Smooth muscle cell (in vitro differentiated cells): Measurements from ENCODE around the gene TGFBR3L. TPM values are rescaled to one million over a fixed set of nuclear protein-coding genes. Genes with fewer than 3 reads are reported as not detected.

Experiments
- DNase-seq: peaks from one replicate; lab custom pipeline; 2025; ENCODE audit not compliant: unreplicated experiment; lab: John Stamatoyannopoulos, UW
- H2AFZ ChIP-seq: fragments of 200-600 bp; sonication (generic); 2 replicates; pipeline ENCODE4 v1.6.0; 2016; ENCODE audit warnings: antibody characterized with exemption, low read depth, mild to moderate bottlenecking
- H3F3A ChIP-seq: fragments of 200-600 bp; sonication (generic); 2 replicates; pipeline ENCODE4 v1.6.0; 2017; ENCODE audit warnings: antibody characterized with exemption, low read depth
- H3K27ac ChIP-seq: fragments of 200-600 bp; sonication (generic); 2 replicates; pipeline ENCODE4 v1.5.1; 2016; ENCODE audit warnings: low read depth, mild to moderate bottlenecking
- H3K27me3 ChIP-seq: fragments of 200-600 bp; sonication (generic); 2 replicates; pipeline ENCODE4 v1.6.1; 2016; ENCODE audit warnings: low read depth, mild to moderate bottlenecking
- H3K36me3 ChIP-seq: fragments of 200-600 bp; sonication (generic); 2 replicates; pipeline ENCODE4 v1.5.1; 2016; ENCODE audit warnings: low read depth
- H3K4me1 ChIP-seq: fragments of 200-600 bp; sonication (generic); 2 replicates; pipeline ENCODE4 v1.5.1; 2016; ENCODE audit warnings: low read depth
- H3K4me2 ChIP-seq: fragments of 200-600 bp; sonication (generic); 2 replicates; pipeline ENCODE4 v1.6.0; 2016; ENCODE audit warnings: mild to moderate bottlenecking
- H3K4me3 ChIP-seq: fragments of 200-600 bp; sonication (generic); 2 replicates; pipeline ENCODE4 v1.5.1; 2016; ENCODE audit warnings: mild to moderate bottlenecking
- H3K79me2 ChIP-seq: fragments of 200-600 bp; sonication (generic); 2 replicates; pipeline ENCODE4 v1.6.0; 2016; ENCODE audit warnings: low read depth, mild to moderate bottlenecking
- H3K9ac ChIP-seq: fragments of 200-600 bp; sonication (generic); 2 replicates; pipeline ENCODE4 v1.6.0; 2016; ENCODE audit warnings: low read depth
- H3K9me3 ChIP-seq: fragments of 200-600 bp; sonication (generic); replicated peaks from 2 replicates; pipeline ENCODE4 v1.5.1; 2016; ENCODE audit warnings: low read depth
- H4K20me1 ChIP-seq: fragments of 200-600 bp; sonication (generic); 2 replicates; pipeline ENCODE4 v1.6.0; 2016; ENCODE audit warnings: low read depth
- CTCF ChIP-seq: fragments of 200-600 bp; sonication (generic); IDR thresholded peaks from 2 replicates; pipeline ENCODE4 v1.5.1; 2017; ENCODE audit warnings: borderline replicate concordance, mild to moderate bottlenecking, antibody characterized with exemption; ENCODE audit not compliant: insufficient read depth, poor library complexity, severe bottlenecking
- WGBS: methylation state at CpG from one replicate; pipeline ENCODE4 v1.1.7; 2016; ENCODE audit warnings: low lambda C conversion rate; 5-methylcytosine and 5-hydroxymethylcytosine counted together
- polyA plus RNA-seq: library from polyadenylated mRNA; unstranded; fragments of >200 nt; fragmentation: Nextera tagmentation; extraction: Ambion mirVana; gene quantifications from 2 replicates; pipeline ENCODE4 v1.2.1, GENCODE V29; 2016
- total RNA-seq: library from RNA; depleted of rRNA; stranded (reverse); fragments of >200 nt; gene quantifications from 2 replicates; pipeline ENCODE4 v1.2.3, GENCODE V29; 2014

TGFBR3L gene
- total and polyA plus RNA-seq, 2 experiments from 2014 or later = 20.7 to 46.6 TPM

GRCh38 chr19:7895565-7895964 is 19.1 kb upstream of the TGFBR3L start:
- DNase-seq = no peak
- H3F3A ChIP-seq = no peaks in the 10 kb centered on the region

DNA sequence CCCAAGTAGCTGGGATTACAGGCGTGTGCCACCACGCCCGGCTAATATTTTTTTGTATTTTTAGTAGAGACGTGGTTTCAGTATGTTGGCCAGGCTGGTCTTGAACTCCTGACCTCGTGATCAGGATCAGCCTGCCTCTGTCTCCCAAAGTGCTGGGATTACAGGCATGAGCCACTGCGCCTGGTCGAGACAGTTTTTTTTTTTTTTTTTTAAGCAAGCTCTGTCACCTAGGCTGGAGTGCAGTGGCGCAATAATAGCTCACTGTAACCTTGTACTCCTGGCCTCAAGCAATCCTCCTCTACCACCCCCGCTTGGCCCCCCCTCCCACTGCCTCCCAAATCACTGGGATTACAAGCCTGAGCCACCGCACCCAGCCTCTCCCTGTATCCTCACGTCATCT is 17.3 kb upstream of the TGFBR3L start:
- Histone ChIP-seq H3K4me2 (no peak overlapping the region), H3K4me1 (no peaks in the 10 kb centered on the region), H3K4me3 (no peak overlapping the region), H3F3A (no peaks in the 10 kb centered on the region), H3K9ac (no peak overlapping the region), H3K36me3 (no peaks in the 10 kb centered on the region), H3K27ac (no peak overlapping the region), H3K9me3 (no peaks in the 10 kb centered on the region), H2AFZ (no peak overlapping the region), H4K20me1 (no peaks in the 10 kb centered on the region), H3K27me3 (no peaks in the 10 kb centered on the region), H3K79me2 (peaks cover under 1% of the 10 kb centered on the region)
- WGBS = 93% methylated on average over 10 of the region's 11 CpGs
- DNase-seq = no peak
- no peak for TF ChIP-seq CTCF

More at GRCh38 chr19:7895565-7895964, 19.1 kb upstream of the TGFBR3L start:
- no peak for TF ChIP-seq CTCF
- 93% methylated on average over 13 of the region's 13 CpGs for WGBS
- Histone ChIP-seq H3K9ac (no peak overlapping the region), H3K79me2 (no peaks in the 10 kb centered on the region), H3K4me1 (no peaks in the 10 kb centered on the region), H2AFZ (no peak overlapping the region), H3K4me2 (no peak overlapping the region), H3K36me3 (no peaks in the 10 kb centered on the region), H4K20me1 (no peaks in the 10 kb centered on the region), H3K9me3 (no peaks in the 10 kb centered on the region), H3K27me3 (no peaks in the 10 kb centered on the region), H3K27ac (no peak overlapping the region), H3K4me3 (no peak overlapping the region)

GRCh38 chr19:7898967-7899366 is 15.7 kb upstream of the TGFBR3L start:
- Histone ChIP-seq H3K4me1 (peaks cover 4% of the 10 kb centered on the region), H3K4me3 (no peak overlapping the region), H3K27ac (no peak overlapping the region), H4K20me1 (no peaks in the 10 kb centered on the region), H2AFZ (no peak overlapping the region), H3K9ac (no peak overlapping the region), H3K4me2 (no peak overlapping the region), H3K9me3 (no peaks in the 10 kb centered on the region), H3K79me2 (peaks cover 6% of the 10 kb centered on the region), H3K27me3 (no peaks in the 10 kb centered on the region), H3F3A (no peaks in the 10 kb centered on the region), H3K36me3 (no peaks in the 10 kb centered on the region)
- WGBS = 96% methylated on average over 16 of the region's 16 CpGs
- no peak for DNase-seq
- TF ChIP-seq CTCF = no peak

DNA sequence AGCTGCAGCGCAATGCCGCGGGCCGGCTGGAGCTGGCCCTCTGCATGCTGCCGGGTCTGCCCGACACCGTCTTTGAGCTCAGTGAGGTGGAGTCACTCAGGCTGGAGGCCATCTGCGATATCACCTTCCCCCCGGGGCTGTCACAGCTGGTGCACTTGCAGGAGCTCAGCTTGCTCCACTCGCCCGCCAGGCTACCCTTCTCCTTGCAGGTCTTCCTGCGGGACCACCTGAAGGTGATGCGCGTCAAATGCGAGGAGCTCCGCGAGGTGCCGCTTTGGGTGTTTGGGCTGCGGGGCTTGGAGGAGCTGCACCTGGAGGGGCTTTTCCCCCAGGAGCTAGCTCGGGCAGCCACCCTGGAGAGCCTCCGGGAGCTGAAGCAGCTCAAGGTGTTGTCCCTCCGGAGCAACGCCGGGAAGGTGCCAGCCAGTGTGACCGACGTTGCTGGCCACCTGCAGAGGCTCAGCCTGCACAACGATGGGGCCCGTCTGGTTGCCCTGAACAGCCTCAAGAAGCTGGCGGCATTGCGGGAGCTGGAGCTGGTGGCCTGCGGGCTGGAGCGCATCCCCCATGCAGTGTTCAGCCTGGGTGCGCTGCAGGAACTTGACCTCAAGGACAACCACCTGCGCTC is 14.8 kb upstream of the TGFBR3L start:
- Histone ChIP-seq H3K9me3 (no peaks in the 10 kb centered on the region), H3K36me3 (no peaks in the 10 kb centered on the region), H3F3A (no peaks in the 10 kb centered on the region), H3K4me2 (no peak overlapping the region), H3K9ac (no peak overlapping the region), H4K20me1 (peaks cover 8% of the 10 kb centered on the region), H3K27ac (no peak overlapping the region), H2AFZ (no peak overlapping the region), H3K27me3 (no peaks in the 10 kb centered on the region), H3K79me2 (peaks cover 15% of the 10 kb centered on the region), H3K4me1 (peaks cover 10% of the 10 kb centered on the region), H3K4me3 (no peak overlapping the region)
- 98% methylated on average over 34 of the region's 34 CpGs for WGBS
- DNase-seq = no peak
- TF ChIP-seq CTCF = no peak
